ENCODE results near the gene AK6. TPM values are rescaled to one million over a fixed set of nuclear protein-coding genes. Genes with fewer than 3 reads are reported as not detected.

AK6 gene
- total and polyA plus RNA-seq, 2 donors (not counting 1 experiment from before 2014, with no cell fraction given): 12.2 to 25.4 TPM

- ATAC-seq (ENCODE audit: low read depth) (no peak), DNase-seq (no peak)
- no peak overlapping the region for H3K27ac Mint-ChIP-seq
- WGBS (ENCODE audit: insufficient coverage): 100% methylated on average over 1 of the region's 1 CpG
- Histone ChIP-seq H3K36me3 (replicated peaks in 1 of 2; ENCODE audit: control extremely low read depth in 1 of 2, control insufficient read depth in 1 of 2, extremely low read depth in 1 of 2, insufficient read depth in 2 of 2, low read length in 1 of 2) (no peaks in the 10 kb centered on the region), H3K27ac (ENCODE audit: low read length in 2 of 2) (no peak overlapping the region), H2AFZ (ENCODE audit: insufficient read depth, low read depth, low read length, poor library complexity, severe bottlenecking) (no peak overlapping the region), H3K9me3 (ENCODE audit: control extremely low read depth in 1 of 3, control insufficient read depth in 2 of 3, insufficient read depth in 1 of 3, low read length in 2 of 3) (no peaks in the 10 kb centered on the region), H4K20me1 (ENCODE audit: control insufficient read depth, insufficient read depth, low read length, poor library complexity, severe bottlenecking) (no peaks in the 10 kb centered on the region), H3K79me2 (ENCODE audit: control insufficient read depth, insufficient read depth, low read length) (no peaks in the 10 kb centered on the region), H3K4me2 (replicated peaks; ENCODE audit: low read depth, low read length, poor library complexity, severe bottlenecking) (no peak overlapping the region), H3K27me3 (replicated peaks in 1 of 4; ENCODE audit: control extremely low read depth in 1 of 4, control insufficient read depth in 3 of 4, insufficient read depth in 4 of 4, low read length in 3 of 4) (no peaks in the 10 kb centered on the region), H3K4me1 (ENCODE audit: control insufficient read depth in 2 of 2, insufficient read depth in 2 of 2, low read length in 2 of 2) (no peaks in the 10 kb centered on the region), H3K9ac (ENCODE audit: low read length) (no peak overlapping the region), H3K4me3 (ENCODE audit: control extremely low read depth in 1 of 5, extremely low read depth in 1 of 5, insufficient read depth in 1 of 5, low read depth in 2 of 5, low read length in 4 of 5) (no peak overlapping the region)
- H3K4me3 Mint-ChIP-seq: no peak overlapping the region
- no peaks in the 10 kb centered on the region for H3K27me3 Mint-ChIP-seq
- TF ChIP-seq CTCF (IDR thresholded peaks at IDR 0.05) (no peak), EZH2 (IDR thresholded peaks at IDR 0.05; ENCODE audit: borderline replicate concordance, insufficient read depth, low read depth, low read length, poor library complexity, severe bottlenecking) (no peak)
- ChIA-PET POLR2A (no interaction called here), CTCF (interaction anchor here (1.2 kb wide), 1 partner anchor 8 kb away, joined by 4 read pairs; no protein-coding TSS in a partner anchor)
- H3K4me1 Mint-ChIP-seq: no peaks in the 10 kb centered on the region
- peaks cover 4% of the 10 kb centered on the region for H3K9me3 Mint-ChIP-seq (ENCODE audit: insufficient read depth)
- intact Hi-C loops (cut with micrococcal nuclease): no loop called here
These were observed 26.2 kb downstream of the AK6 start for GRCh38 chr5:69343083-69343482.

GRCh38 chr5:69341520-69342161 lies 27.7 kb downstream of the AK6 start:
- Mint-ChIP-seq H3K27ac (no peak overlapping the region), H3K4me1 (no peaks in the 10 kb centered on the region), H3K27me3 (no peaks in the 10 kb centered on the region), H3K9me3 (ENCODE audit: insufficient read depth) (peaks cover 4% of the 10 kb centered on the region), H3K4me3 (no peak overlapping the region)
- Histone ChIP-seq H3K9ac (ENCODE audit: low read length) (no peak overlapping the region), H3K4me1 (ENCODE audit: control insufficient read depth in 2 of 2, insufficient read depth in 2 of 2, low read length in 2 of 2) (no peaks in the 10 kb centered on the region), H3K4me2 (replicated peaks; ENCODE audit: low read depth, low read length, poor library complexity, severe bottlenecking) (no peak overlapping the region), H3K27ac (ENCODE audit: low read length in 2 of 2) (no peak overlapping the region), H4K20me1 (ENCODE audit: control insufficient read depth, insufficient read depth, low read length, poor library complexity, severe bottlenecking) (no peaks in the 10 kb centered on the region), H2AFZ (ENCODE audit: insufficient read depth, low read depth, low read length, poor library complexity, severe bottlenecking) (no peak overlapping the region), H3K79me2 (ENCODE audit: control insufficient read depth, insufficient read depth, low read length) (no peaks in the 10 kb centered on the region), H3K9me3 (ENCODE audit: control extremely low read depth in 1 of 3, control insufficient read depth in 2 of 3, insufficient read depth in 1 of 3, low read length in 2 of 3) (no peaks in the 10 kb centered on the region), H3K4me3 (ENCODE audit: control extremely low read depth in 1 of 5, extremely low read depth in 1 of 5, insufficient read depth in 1 of 5, low read depth in 2 of 5, low read length in 4 of 5) (no peak overlapping the region), H3K36me3 (replicated peaks in 1 of 2; ENCODE audit: control extremely low read depth in 1 of 2, control insufficient read depth in 1 of 2, extremely low read depth in 1 of 2, insufficient read depth in 2 of 2, low read length in 1 of 2) (no peaks in the 10 kb centered on the region), H3K27me3 (replicated peaks in 1 of 4; ENCODE audit: control extremely low read depth in 1 of 4, control insufficient read depth in 3 of 4, insufficient read depth in 4 of 4, low read length in 3 of 4) (no peaks in the 10 kb centered on the region)
- intact Hi-C loops (cut with micrococcal nuclease): no loop called here
- ATAC-seq (ENCODE audit: low read depth): no peak
- WGBS (ENCODE audit: insufficient coverage): 100% methylated on average over 1 of the region's 4 CpGs
- ChIA-PET POLR2A (interaction anchor here (0.6 kb wide), 1 partner anchor 28 kb away, joined by 3 read pairs; no protein-coding TSS in a partner anchor), CTCF (no interaction called here)
- DNase-seq: no peak
- TF ChIP-seq EZH2 (IDR thresholded peaks at IDR 0.05; ENCODE audit: borderline replicate concordance, insufficient read depth, low read depth, low read length, poor library complexity, severe bottlenecking) (no peak), CTCF (IDR thresholded peaks at IDR 0.05) (no peak)
